ENCODE results near the gene CRHBP. TPM values are rescaled to one million over a fixed set of nuclear protein-coding genes. Genes with fewer than 3 reads are reported as not detected.
"Not testable (repeated sequence)": the region's sequence is repeated elsewhere in the genome, so short reads cannot be mapped to it uniquely, and the experiment has no call there.

Gene CRHBP, protein sequence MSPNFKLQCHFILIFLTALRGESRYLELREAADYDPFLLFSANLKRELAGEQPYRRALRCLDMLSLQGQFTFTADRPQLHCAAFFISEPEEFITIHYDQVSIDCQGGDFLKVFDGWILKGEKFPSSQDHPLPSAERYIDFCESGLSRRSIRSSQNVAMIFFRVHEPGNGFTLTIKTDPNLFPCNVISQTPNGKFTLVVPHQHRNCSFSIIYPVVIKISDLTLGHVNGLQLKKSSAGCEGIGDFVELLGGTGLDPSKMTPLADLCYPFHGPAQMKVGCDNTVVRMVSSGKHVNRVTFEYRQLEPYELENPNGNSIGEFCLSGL
- not detected in 2 replicates for total RNA-seq

DNA sequence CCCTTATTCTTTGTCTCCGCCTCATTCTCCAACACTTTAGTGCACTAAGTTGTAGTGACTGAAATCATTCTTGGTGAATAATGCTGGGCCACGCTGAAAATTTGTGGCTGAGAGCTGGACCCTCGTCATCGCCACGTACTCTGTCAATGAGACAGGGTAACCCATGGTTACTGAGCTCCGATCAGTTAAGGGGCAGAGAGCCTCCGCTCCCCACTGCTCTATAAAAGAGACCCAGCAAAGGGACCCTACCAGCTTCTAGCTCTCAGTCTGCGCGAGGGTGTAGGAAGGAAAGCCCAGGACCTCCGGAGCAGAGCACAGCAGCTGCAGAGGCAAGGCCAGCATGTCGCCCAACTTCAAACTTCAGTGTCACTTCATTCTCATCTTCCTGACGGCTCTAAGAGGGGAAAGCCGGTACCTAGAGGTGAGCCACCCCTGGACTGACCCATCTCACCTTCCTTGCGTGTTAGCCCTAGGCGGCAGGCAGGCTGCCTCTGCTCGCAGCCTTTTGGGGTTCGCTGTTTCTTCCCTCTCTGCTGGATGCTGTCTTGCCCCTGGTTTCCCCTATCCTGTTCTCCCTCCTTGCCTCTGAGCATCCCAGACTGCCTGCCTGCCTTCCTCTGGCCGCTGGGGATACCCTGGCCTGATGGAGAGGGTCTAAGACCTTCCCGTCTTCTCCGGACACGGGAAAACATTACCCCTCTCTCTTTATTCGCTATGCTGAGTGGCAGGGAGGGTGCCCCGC lies at the start of gene CRHBP:
CRHBP (plus strand) TSS at position 251 of the 742 bp plus-strand sequence; CDS start at position 341, 90 bp downstream.
- no peaks in the 10 kb centered on the region for H3K36me3 Mint-ChIP-seq (ENCODE audit: low read depth)
- intact Hi-C loops (cut with micrococcal nuclease), result loop anchor here (5.0 kb wide), 1 partner anchor 689 kb away; no protein-coding TSS in a partner anchor
- H3K4me3 Mint-ChIP-seq, result no peak within 1 kb of the TSS
- H3K4me1 Mint-ChIP-seq (ENCODE audit: low read depth), result no peaks in the 10 kb centered on the region
- no peak for DNase-seq (ENCODE audit: low spot score)
- peaks cover 63% of the 10 kb centered on the region for H3K27me3 Mint-ChIP-seq (ENCODE audit: insufficient read depth)
- H3K27ac Mint-ChIP-seq, result no peak within 1 kb of the TSS
- H3K9me3 Mint-ChIP-seq, result no peaks in the 10 kb centered on the region

DNA sequence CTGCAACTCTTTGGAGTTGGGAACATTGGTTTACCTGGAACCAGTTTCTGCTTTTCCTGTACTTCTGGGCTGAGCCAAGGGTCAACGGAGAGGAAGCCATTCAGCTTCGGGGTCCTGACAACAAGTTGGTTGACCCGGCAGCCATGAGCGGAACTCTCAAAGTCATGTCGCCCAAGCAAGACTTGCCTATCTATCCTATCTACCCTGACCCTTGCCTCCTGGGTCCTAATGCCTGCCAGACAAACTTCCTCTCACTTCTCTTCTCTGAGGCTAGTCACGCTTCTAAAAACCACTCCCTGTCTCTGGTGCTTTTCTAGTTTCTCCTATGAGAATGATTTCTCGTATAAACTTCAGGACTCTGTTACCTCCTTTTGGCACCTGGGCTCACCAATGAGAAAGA lies 44.7 kb upstream of the CRHBP start:
- intact Hi-C loops (cut with micrococcal nuclease), result no loop called here
- DNase-seq (ENCODE audit: low spot score), result no peak
- no peaks in the 10 kb centered on the region for H3K36me3 Mint-ChIP-seq (ENCODE audit: low read depth)
- no peak overlapping the region for H3K4me3 Mint-ChIP-seq
- H3K9me3 Mint-ChIP-seq, result no peaks in the 10 kb centered on the region
- H3K27ac Mint-ChIP-seq, result no peak overlapping the region
- H3K27me3 Mint-ChIP-seq (ENCODE audit: insufficient read depth), result no peaks in the 10 kb centered on the region
- no peaks in the 10 kb centered on the region for H3K4me1 Mint-ChIP-seq (ENCODE audit: low read depth)

DNA sequence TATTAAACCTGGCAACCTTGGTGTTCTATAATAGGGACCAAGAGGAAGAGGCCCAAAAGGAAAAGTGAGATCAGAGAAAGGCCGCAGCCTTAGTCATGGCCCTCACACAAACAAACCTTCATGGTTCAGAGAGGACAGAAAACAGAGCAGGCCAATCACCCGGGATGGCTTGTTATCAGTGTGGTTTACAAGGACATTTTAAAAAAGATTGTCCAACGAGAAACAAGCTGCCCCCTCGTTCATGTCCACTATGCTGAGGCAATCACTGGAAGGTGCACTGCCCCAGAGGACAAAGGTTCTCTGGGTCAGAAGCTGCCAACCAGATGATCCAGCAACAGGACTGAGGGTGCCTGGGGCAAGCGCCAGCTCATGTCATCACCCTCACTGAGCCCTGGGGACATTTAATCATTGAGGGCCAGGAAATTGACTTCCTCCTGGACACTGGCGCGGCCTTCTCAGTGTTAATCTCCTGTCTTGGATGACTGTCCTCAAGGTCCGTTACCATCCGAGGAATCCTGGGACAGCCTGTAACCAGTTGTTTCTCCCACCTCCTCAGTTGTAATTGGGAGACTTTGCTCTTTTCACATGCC lies 42.4 kb upstream of the CRHBP start:
- DNase-seq (ENCODE audit: low spot score); intact Hi-C loops (cut with micrococcal nuclease); H3K4me3 Mint-ChIP-seq; H3K27ac Mint-ChIP-seq; H3K36me3 Mint-ChIP-seq (ENCODE audit: low read depth); H3K27me3 Mint-ChIP-seq (ENCODE audit: insufficient read depth); H3K9me3 Mint-ChIP-seq; H3K4me1 Mint-ChIP-seq (ENCODE audit: low read depth): not testable (repeated sequence)

DNA sequence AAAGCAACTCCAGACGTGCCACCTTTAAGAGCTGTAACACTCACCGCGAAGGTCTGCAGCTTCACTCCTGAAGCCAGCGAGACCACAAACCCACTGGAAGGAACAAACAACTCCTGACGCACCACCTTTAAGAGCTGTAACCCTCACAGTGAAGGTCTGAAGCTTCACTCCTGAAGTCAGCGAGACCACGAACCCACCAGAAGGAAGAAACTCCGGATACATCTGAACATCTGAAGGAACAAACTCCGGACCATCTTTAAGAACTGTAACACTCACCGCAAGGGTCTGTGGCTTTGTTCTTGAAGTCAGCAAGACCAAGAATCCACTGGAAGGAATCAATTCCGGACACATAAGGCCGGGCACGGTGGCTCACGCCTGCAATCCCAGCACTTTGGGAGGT lies 38.2 kb upstream of the CRHBP start:
- DNase-seq (ENCODE audit: low spot score); H3K36me3 Mint-ChIP-seq (ENCODE audit: low read depth); H3K4me3 Mint-ChIP-seq; H3K4me1 Mint-ChIP-seq (ENCODE audit: low read depth); H3K9me3 Mint-ChIP-seq; intact Hi-C loops (cut with micrococcal nuclease); H3K27me3 Mint-ChIP-seq (ENCODE audit: insufficient read depth); H3K27ac Mint-ChIP-seq: not testable (repeated sequence)

DNA sequence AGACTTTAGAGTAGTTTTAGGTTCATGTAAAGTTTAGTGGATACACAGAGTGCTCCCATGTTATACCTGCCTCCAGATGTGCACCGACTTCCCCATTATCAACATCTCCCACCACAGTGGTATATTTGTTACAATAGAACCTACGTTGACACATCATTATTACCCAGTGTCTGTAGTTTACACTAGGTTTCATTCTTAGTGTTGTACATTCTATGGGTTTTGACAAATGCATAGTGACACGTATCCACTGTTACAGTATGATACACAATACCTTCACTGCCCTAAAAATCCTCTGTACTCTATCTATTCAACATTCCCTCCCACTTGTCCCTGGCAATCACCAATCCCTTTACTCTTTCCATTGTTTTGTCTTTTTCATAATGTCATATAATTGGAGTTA lies 34.3 kb upstream of the CRHBP start:
- Mint-ChIP-seq H3K4me3 (no peak overlapping the region), H3K27ac (no peak overlapping the region), H3K4me1 (ENCODE audit: low read depth) (no peaks in the 10 kb centered on the region), H3K9me3 (peaks cover 8% of the 10 kb centered on the region), H3K27me3 (ENCODE audit: insufficient read depth) (peaks cover 7% of the 10 kb centered on the region), H3K36me3 (ENCODE audit: low read depth) (no peaks in the 10 kb centered on the region)
- DNase-seq (ENCODE audit: low spot score), result no peak
- intact Hi-C loops (cut with micrococcal nuclease), result no loop called here

DNA sequence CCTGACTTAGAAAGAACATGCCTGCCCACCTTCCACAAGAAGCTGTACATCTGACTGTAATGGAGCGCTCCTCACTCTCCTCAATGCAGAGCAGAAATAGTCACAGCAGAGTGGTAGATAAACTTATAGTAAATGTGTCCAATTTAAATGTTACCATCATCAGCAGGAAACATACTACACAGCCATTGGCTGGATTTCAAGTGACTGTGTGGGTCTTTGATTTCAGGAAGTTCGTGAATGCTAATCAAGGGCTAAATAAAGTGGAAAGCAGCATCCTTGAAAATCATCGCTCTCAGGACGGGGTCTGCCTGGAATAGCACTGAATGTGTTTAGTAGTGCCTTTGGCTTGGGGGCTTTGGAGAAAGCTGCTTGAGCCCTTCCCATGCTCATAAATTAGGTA lies 32.4 kb upstream of the CRHBP start:
- Mint-ChIP-seq H3K4me1 (ENCODE audit: low read depth) (no peaks in the 10 kb centered on the region), H3K27me3 (ENCODE audit: insufficient read depth) (peaks cover 12% of the 10 kb centered on the region), H3K9me3 (no peaks in the 10 kb centered on the region), H3K27ac (no peak overlapping the region), H3K36me3 (ENCODE audit: low read depth) (no peaks in the 10 kb centered on the region), H3K4me3 (no peak overlapping the region)
- intact Hi-C loops (cut with micrococcal nuclease), result no loop called here
- DNase-seq (ENCODE audit: low spot score), result no peak

DNA sequence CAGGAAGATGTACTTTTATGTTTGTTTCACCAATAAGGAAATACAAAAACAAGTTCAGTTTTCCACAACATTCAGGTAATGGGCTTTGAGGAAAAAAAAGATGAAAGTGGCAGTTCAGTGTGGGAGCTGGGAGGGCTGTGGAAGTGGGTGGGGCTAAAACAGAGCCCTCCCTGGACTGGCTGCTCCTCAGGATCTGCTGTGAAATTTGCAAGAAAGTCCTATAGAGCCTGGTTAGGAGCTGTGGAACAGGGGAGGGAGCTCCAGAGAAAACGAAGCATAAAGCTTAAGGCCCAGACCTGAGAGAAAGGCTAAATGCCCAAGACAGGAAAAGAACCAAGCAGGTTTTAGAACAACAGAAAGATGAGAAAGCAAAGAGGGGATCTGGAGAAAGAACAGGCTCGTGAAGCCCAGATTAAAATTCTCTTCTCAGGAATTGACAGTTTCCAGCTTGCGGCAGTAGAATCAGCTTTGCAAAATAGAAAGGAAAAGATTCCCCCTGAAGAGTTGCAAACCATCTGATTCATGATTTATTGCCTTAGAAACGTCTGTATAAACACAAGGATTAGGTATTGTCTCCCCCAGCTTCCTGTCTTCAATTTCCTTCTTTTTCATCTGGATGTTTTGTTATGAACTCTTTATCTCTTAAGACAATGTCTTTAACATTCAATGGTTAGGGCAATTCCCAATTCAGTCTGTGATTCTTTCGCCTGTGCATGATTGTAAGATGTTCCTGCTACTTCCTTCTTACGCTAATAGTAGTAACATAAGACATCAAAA lies 26.3 kb upstream of the CRHBP start:
- Mint-ChIP-seq H3K9me3 (no peaks in the 10 kb centered on the region), H3K36me3 (ENCODE audit: low read depth) (no peaks in the 10 kb centered on the region), H3K4me1 (ENCODE audit: low read depth) (no peaks in the 10 kb centered on the region), H3K27ac (no peak overlapping the region), H3K27me3 (ENCODE audit: insufficient read depth) (peaks cover 6% of the 10 kb centered on the region), H3K4me3 (no peak overlapping the region)
- no peak for DNase-seq (ENCODE audit: low spot score)
- intact Hi-C loops (cut with micrococcal nuclease), result no loop called here

DNA sequence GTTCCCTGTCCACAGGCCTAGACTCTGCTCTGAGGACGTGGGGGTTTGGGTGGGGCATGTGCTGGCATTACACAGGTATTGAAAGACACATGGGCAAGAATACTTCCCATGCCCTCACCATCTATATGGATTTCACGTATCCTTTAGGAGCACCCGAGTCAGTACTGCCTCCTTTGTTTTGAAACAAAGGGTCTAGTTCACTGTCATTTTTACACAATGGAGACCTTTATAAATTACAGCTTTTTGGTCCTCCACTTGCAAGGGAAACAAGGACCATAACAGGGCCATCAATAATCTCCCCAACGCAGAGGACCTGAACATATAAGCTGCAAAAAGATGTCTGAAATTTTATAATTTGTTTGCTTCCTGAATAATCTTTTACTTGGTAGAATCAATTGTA lies 24.9 kb upstream of the CRHBP start:
- no peak overlapping the region for H3K27ac Mint-ChIP-seq
- H3K4me1 Mint-ChIP-seq (ENCODE audit: low read depth), result no peaks in the 10 kb centered on the region
- H3K27me3 Mint-ChIP-seq (ENCODE audit: insufficient read depth), result peaks cover 7% of the 10 kb centered on the region
- no peak overlapping the region for H3K4me3 Mint-ChIP-seq
- intact Hi-C loops (cut with micrococcal nuclease), result no loop called here
- no peaks in the 10 kb centered on the region for H3K36me3 Mint-ChIP-seq (ENCODE audit: low read depth)
- no peaks in the 10 kb centered on the region for H3K9me3 Mint-ChIP-seq
- no peak for DNase-seq (ENCODE audit: low spot score)

DNA sequence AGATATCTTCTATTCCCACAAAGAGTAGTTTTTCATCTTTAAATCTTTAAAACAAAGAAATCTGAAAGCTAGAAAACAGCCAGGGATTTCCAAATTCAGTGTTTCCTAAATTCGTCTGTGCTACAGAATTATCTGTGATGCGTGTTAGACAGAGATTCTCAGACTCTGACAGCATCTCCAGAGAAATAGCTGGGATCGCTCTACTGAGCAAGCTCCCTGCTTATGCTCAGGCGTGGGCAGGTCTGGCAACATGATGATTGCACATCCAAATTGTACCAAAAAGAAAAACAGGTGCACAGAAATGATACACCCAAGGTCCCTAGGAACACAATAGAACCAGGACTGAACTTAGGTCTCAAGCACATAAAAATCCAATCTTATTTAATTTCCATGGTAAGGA lies 22.8 kb upstream of the CRHBP start:
- intact Hi-C loops (cut with micrococcal nuclease), result no loop called here
- Mint-ChIP-seq H3K27me3 (ENCODE audit: insufficient read depth) (peaks cover 4% of the 10 kb centered on the region), H3K27ac (no peak overlapping the region), H3K36me3 (ENCODE audit: low read depth) (no peaks in the 10 kb centered on the region), H3K4me3 (no peak overlapping the region), H3K4me1 (ENCODE audit: low read depth) (no peaks in the 10 kb centered on the region), H3K9me3 (no peaks in the 10 kb centered on the region)
- DNase-seq (ENCODE audit: low spot score), result no peak

DNA sequence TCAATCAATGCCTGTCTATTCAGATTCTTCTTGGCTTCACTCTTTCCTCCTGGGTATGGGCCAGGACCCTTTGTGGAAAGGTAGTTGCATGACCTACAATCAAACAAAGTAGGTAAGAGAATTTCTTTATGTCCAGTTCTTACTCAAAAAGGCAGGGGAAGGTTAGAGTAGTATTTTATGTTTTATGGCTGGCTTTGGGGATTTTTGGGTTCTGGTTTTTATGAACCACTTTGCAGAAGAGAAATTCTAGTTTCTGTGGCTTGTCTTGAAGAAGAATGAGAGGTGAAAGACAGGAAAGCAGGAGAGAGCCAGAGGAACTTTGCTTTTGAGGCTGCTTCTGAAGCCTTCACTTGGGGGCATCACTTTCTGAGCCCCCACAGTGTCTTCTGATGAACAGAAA lies 14.7 kb upstream of the CRHBP start:
- H3K4me1 Mint-ChIP-seq (ENCODE audit: low read depth), result peaks cover 8% of the 10 kb centered on the region
- no peaks in the 10 kb centered on the region for H3K36me3 Mint-ChIP-seq (ENCODE audit: low read depth)
- no peak for DNase-seq (ENCODE audit: low spot score)
- H3K4me3 Mint-ChIP-seq, result no peak overlapping the region
- peaks cover 12% of the 10 kb centered on the region for H3K27me3 Mint-ChIP-seq (ENCODE audit: insufficient read depth)
- H3K27ac Mint-ChIP-seq, result no peak overlapping the region
- intact Hi-C loops (cut with micrococcal nuclease), result no loop called here
- H3K9me3 Mint-ChIP-seq, result no peaks in the 10 kb centered on the region

DNA sequence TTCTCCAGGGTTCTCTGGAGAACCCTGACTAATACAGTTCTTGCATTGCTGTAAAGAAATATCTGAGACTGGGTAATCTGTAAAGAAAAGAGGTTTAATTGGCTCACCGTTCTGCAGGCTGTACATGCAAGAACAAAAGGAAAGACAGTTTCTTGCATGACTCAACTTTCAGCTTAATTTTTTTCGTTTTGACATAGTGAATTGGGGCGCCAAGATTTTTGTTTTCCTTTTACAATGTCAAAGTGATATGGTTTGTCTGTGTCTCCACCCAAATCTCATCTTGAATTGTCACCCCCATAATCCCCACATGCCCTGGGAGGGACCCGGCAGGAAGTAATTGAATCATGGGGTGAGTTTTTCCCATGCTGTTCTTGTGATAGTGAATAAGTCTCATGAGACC lies 11.8 kb upstream of the CRHBP start:
- intact Hi-C loops (cut with micrococcal nuclease), result no loop called here
- peaks cover 8% of the 10 kb centered on the region for H3K4me1 Mint-ChIP-seq (ENCODE audit: low read depth)
- no peak overlapping the region for H3K27ac Mint-ChIP-seq
- no peak for DNase-seq (ENCODE audit: low spot score)
- peaks cover 20% of the 10 kb centered on the region for H3K27me3 Mint-ChIP-seq (ENCODE audit: insufficient read depth)
- no peaks in the 10 kb centered on the region for H3K9me3 Mint-ChIP-seq
- no peaks in the 10 kb centered on the region for H3K36me3 Mint-ChIP-seq (ENCODE audit: low read depth)
- H3K4me3 Mint-ChIP-seq, result no peak overlapping the region

DNA sequence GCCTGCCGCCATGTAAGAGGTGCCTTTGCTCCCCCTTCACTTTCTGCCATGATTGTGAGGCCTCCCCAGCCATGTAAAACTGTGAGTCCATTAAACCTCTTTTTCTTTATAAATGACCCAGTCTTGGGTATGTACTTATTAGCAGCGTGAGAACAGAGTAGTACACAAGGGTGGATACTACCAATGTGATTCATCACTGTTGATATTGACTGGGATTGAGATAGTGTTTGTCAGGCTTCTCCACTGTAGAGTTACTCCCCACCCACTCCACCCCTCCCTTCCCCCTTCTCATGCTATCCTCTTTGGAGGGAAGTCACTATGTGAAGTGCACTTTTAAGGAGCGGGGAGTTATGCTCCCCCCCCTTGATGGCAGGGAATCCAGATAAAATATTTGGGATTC lies 11.4 kb upstream of the CRHBP start:
- no peak overlapping the region for H3K27ac Mint-ChIP-seq
- DNase-seq (ENCODE audit: low spot score), result no peak
- H3K27me3 Mint-ChIP-seq (ENCODE audit: insufficient read depth), result peaks cover 20% of the 10 kb centered on the region
- no peaks in the 10 kb centered on the region for H3K36me3 Mint-ChIP-seq (ENCODE audit: low read depth)
- no peak overlapping the region for H3K4me3 Mint-ChIP-seq
- intact Hi-C loops (cut with micrococcal nuclease), result no loop called here
- peaks cover 8% of the 10 kb centered on the region for H3K4me1 Mint-ChIP-seq (ENCODE audit: low read depth)
- no peaks in the 10 kb centered on the region for H3K9me3 Mint-ChIP-seq

DNA sequence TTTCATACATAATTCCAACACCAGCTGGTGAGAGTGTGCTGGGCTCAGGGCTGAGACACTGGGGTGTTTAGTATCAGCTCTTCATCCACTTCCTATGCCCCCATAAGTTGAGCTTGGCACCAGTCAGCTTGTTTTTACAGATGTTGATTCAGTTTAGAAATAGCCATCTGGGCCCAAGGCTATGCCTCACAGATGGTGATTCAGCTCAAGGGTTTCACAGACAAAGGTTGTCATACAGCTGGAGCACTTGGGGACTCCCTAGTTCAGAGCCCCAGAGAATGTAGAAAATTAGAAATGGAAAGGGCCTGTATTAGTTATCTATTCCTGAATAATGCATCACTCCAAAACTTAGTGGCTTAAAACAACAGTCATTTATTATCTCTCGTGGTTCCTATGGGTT lies 10.3 kb upstream of the CRHBP start:
- no peak for DNase-seq (ENCODE audit: low spot score)
- H3K9me3 Mint-ChIP-seq, result no peaks in the 10 kb centered on the region
- no peak overlapping the region for H3K27ac Mint-ChIP-seq
- H3K27me3 Mint-ChIP-seq (ENCODE audit: insufficient read depth), result peaks cover 22% of the 10 kb centered on the region
- no peaks in the 10 kb centered on the region for H3K36me3 Mint-ChIP-seq (ENCODE audit: low read depth)
- H3K4me1 Mint-ChIP-seq (ENCODE audit: low read depth), result peaks cover 8% of the 10 kb centered on the region
- intact Hi-C loops (cut with micrococcal nuclease), result no loop called here
- H3K4me3 Mint-ChIP-seq, result no peak overlapping the region
